Measurements from ENCODE around the gene HMGN1. TPM values are rescaled to one million over a fixed set of nuclear protein-coding genes. Genes with fewer than 3 reads are reported as not detected.
"Not testable (repeated sequence)": the region's sequence is repeated elsewhere in the genome, so short reads cannot be mapped to it uniquely, and the experiment has no call there.

Gene HMGN1
- 246 and 276 TPM in 2 replicates for total RNA-seq (2014; rRNA removed; shearing (Covaris generic))

DNA sequence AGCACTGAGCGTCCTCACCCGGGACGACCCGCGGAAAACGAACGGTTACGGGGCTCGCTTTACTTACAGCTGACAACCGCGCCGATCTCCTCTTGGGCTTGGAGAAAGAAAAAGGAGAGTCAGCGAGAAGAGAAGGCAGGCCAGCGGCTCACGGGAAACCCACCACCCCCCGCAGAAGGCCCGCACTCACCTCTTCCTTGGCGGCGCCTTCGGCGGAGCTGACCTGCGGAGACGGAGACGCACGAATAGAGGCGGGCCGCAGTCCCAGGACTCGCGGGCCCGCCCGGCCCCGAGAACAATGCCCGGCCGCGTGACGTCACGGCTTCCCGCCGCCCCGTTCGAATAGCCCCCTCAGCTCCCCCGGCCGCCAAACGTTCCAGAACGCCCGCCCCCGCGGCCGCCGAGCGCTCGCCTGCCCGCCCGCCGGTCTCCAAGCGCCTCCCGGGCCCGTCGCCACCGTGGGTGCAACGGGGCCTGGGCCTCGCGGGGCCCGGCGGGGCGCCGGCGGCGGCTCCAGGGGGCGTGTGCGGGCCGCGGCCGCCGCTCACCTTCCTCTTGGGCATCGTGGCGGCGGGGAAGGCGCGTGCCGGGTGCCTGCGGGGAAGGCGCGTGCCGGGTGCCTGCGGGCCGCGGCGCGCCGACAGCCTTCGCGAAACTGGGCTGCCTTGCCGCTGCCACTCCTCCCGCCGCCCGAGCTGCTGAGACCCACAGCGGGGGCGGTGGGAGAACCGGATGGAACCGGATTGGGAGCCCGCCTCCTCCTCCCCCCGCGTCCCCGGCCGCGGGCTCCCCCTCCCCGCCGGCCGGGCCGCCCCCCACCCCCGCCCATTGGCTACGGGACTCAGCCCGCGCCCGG, at the start of gene HMGN1:
TSS of gene HMGN1 (minus strand) at position 734 of the 856 bp plus-strand sequence. CDS start at position 563, 171 bp downstream.
- peak; percentile 83 for DNase-seq (ENCODE audit: low read depth)

- DNase-seq (ENCODE audit: low read depth): no peak
These were observed 48.9 kb upstream of the HMGN1 start for GRCh38 chr21:39397646-39398385.

DNA sequence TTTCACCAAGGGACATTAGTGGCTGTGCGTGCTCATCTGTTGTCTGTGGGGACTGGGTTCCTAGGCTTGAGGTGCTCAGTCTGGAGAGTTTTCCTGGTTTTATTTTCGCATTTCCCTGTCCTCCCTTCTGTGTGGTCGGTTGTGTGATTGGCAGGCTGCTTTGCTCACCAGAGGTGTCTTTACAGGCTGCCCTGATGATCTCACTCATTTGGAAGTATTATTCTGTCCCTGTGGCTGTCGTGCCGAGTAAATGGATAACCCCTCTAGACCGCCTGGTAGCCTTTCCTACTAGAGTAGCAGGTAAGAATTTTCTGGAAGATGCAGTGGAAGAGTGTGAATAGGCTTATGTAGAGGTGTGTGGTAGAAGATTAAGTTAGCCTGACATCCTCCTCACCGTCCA, 44.1 kb upstream of the HMGN1 start:
- no peak for DNase-seq (ENCODE audit: low read depth)

- DNase-seq (ENCODE audit: low read depth): no peak
These were observed 41.4 kb upstream of the HMGN1 start for GRCh38 chr21:39390212-39390765.

DNA sequence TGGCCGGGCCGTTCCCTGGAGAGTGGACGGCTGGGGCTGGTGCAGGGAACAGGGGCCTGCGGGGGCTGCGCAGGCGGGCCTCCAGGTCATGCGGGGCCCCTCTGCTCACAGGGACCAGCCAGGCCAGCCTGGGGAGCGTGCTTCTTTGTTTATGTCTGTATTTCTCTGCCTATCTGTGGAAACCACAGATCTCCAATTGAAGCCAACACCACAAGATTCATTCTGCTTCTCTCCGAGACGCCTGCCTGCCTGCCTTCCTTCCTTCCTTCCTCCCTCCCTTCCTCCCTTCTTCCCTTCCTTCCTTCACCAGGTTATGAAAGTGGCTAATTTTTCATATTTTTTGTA, 39.9 kb upstream of the HMGN1 start:
- no peak for DNase-seq (ENCODE audit: low read depth)

DNA sequence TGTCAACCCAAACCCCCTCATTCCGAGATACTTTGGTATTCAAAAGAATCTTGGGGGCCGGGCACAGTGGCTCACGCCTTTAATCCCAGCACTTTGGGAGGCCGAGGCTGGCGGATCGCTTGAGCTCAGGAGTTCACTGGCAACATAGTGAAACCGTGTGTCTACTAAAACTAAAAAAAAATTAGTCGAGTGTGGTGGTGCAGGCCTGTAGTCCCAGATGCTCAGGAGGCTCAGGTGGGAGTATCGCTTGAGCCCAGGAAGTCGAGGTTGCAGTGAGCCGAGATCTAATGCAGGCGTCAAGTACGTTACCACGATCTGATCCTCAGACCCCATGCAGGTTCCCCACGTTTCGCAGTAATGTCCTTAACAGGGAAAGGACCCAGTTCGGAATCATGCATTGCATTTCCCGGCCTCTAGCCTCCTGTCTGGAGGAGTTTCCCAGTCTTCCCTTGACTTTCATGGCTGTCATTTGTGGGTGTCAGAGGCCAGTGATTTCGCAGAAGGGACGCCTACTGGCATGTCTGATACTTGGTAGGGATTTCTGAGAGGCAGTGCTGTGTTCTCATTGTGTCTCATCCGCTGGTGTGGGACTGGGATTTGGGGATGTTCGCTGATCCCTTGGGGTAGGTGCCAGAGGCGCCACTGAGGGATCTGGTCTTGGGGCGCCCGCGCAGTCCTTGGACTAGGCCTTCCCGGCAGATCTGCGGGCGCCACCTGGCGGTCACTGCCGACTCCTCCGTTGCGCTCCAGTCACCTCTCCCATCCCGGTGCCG, 39.3 kb upstream of the HMGN1 start:
- DNase-seq (ENCODE audit: low read depth): peak; percentile 75

DNA sequence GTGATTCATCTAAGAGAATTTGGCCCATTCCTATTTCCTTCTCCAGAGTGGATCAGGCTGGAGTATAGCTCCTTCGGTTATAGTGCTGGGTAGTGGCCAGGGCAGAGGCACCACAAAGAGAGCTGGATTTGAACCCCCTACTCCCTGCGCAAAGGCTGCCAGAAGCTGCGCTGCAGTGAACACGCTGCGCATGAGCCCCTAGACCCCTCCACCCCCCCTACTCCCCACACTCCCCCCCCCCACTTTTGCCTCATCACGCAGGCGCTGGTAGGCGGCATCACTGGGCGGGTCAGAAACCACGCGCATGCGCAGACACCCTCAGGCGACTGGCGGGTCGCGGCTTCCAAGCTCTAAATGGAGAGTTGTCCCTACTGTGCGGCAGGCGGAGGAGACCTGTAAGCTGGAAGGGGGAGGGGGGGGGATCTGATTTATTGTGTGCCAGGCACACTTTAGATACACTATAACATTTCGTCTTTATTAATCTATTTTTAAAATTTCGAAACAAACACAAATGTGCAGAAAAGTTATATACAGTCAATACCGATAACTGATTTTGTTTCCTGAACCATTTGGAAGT, 38.7 kb upstream of the HMGN1 start:
- peak; percentile 80 for DNase-seq (ENCODE audit: low read depth)

DNA sequence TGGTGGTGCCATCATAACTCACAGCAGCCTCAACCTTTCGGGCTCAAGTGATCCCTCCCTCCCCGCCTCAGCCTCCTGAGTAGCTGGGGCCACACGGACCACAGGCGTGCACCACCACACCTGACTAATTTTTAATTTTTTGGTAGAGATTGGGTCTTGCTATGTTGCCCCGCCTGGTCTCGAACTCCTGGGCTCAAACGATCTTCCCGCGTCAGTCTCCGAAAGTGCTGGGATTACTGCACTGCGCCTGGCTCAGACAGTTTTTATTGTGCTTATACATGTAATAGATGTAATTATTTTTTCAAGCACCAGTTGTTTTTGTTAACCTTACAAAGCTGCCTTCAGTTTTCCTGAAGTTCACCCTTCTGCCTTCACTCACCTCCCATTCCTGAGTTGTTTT, 38.0 kb upstream of the HMGN1 start:
- no peak for DNase-seq (ENCODE audit: low read depth)

- peak; percentile 64 for DNase-seq (ENCODE audit: low read depth)
These were observed 37.3 kb upstream of the HMGN1 start for GRCh38 chr21:39386194-39386593.

GRCh38 chr21:39385299-39386145, 36.6 kb upstream of the HMGN1 start:
- peak; percentile 73 for DNase-seq (ENCODE audit: low read depth)

GRCh38 chr21:39384674-39385298, 35.9 kb upstream of the HMGN1 start:
- DNase-seq (ENCODE audit: low read depth): peak; percentile 43

DNA sequence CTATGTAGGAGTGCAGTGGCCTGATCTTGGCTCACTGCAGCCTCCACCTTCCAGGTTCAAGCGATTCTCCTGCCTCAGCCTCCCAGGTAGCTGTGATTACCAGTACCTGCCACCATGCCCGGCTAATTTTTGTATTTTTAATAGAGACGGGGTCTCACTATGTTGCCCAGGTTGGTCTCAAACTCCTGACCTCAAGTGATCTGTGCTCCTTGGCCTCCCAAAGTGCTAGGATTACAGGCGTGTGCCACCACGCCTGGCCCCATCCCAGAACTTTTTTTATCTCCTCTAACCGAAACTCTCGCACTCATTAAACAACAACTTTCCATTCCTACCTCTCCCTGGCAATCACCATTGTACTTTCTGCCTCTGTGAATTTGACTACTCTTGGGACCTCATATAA, 33.2 kb upstream of the HMGN1 start:
- not testable (repeated sequence) for DNase-seq (ENCODE audit: low read depth)

GRCh38 chr21:39381009-39381408, 32.1 kb upstream of the HMGN1 start:
- DNase-seq (ENCODE audit: low read depth): peak; percentile 12

DNA sequence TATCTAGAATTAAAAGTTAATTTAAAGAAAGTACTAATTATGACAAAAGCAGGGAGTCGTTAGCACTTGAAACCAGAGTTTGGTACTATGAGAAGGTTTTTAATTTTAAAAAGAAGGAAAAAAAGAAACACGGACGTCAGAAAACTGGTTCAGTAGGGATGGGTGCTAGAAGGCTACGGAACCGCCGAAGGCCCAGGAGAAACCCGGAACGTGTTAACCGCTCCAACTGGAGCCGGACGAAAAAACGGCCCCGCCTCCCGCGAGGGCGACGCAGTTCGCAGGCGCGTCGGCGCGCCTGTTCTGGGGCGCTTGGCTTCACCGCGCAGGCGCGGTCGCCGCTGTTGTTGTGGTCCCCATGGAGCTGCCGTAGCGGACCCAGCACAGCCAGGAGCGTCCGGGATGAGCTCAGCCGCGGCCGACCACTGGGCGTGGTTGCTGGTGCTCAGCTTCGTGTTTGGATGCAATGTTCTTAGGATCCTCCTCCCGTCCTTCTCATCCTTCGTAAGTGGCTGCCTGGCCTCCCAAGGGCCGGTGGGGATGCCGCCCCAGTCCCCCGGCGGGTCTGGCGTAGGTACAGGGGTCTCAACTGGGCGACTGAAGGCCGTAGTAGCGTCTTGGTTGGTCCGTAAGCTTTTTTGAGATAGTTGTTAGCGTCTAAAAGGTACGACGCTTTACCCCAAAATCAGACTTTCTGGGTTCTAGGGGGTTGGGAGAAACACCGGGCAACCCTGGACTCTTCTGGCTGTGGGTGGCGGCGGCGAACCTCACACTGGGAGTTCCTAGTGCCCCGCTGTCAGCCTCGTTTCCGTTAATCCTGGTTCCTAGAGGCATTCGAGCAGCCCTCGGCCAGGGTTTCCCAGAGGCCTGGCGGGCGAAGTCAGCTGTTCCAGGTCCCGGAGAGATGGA, 31.4 kb upstream of the HMGN1 start:
- peak; percentile 95 for DNase-seq (ENCODE audit: low read depth)

DNA sequence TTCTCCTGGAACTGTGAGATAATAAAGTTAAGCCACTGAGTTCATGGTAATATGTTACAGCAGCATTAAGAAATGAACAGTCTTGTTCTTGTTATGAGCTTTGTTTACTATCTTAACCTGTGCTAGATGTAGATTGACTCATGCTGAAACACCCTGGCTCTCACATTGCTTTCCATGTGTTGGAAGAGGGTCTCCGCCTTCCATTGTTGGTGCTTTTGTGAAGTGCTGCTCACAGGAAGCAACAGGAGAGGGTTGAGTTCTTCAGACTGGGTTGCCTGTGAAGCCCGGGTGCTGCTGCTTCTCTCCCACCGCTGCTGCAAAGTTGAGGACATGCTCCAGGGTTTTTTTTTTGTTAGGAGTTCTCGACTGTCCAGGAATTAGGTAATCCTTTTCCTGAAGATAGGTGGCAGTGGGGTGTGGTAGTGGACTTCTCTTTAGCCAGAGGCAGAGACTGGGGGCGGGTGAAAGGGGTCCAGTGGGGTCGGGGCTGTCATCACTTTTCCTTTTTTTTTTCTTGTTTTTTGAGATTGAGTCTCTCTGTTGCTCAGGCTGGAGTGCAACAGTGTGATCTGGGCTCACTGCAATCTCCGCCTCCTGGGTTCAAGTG, 28.7 kb upstream of the HMGN1 start:
- no peak for DNase-seq (ENCODE audit: low read depth)

- no peak for DNase-seq (ENCODE audit: low read depth)
These were observed 26.6 kb upstream of the HMGN1 start for GRCh38 chr21:39375446-39375845.

- DNase-seq (ENCODE audit: low read depth): no peak
These were observed 25.2 kb upstream of the HMGN1 start for GRCh38 chr21:39374046-39374445.

DNA sequence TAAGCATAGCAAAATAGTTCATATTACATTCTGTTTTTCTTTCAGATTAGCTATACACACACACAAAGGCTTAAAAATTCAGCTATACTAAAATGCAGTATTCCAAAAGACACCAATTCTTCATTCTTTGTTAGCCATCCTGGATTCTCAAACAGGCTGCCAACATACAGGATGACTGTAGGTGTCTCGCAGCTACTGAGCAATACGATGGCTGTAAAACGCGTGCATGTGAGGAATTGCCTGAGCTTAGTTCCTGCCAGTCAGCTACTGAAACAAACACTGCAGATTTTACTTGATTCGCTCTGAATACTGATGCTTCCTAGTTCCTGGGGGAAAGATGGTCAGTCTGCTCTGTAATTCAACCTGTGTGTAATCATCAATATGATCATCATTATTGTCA, 24.7 kb upstream of the HMGN1 start:
- DNase-seq (ENCODE audit: low read depth): peak; percentile 56

- DNase-seq (ENCODE audit: low read depth): not testable (repeated sequence)
These were observed 21.0 kb upstream of the HMGN1 start for GRCh38 chr21:39369896-39370288.
